Measurements from ENCODE around the gene MEIOB. TPM values are rescaled to one million over a fixed set of nuclear protein-coding genes. Genes with fewer than 3 reads are reported as not detected.
"Not testable (repeated sequence)": the region's sequence is repeated elsewhere in the genome, so short reads cannot be mapped to it uniquely, and the experiment has no call there.

Gene MEIOB
- total RNA-seq, 1 experiment from 2014 or later, result not detected

DNA sequence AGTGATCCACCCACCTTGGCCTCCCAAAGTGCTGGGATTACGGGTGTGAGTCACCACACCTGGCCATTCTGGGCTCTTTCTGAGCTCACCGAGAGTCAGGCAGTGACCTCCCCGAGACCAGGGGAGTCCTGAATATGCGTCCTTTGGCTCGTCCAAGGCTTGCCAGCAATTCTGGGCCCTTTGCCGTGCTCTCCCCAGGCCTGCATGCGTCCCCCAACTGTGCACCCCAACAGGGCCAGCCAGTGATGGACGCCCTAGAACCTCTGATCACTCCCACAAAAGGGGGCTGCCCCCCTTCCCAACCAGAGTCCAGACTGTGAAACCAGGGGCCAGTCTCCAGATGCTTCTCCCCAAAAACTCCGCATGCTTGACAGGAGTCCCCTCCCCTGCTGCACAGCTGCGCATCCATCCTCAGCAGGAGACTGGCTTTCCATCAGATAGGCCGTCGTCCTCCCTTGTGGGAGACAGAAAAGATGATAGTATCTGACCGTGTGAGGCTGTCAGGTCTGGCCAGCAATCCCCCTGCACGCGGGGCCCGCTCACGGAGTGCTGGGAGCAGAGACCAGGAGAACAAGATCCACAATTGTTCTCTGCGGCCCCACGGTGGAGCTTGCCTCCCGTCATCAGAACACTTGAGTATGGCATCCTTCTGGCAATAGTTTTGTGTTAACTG, 30.7 kb upstream of the MEIOB start:
- POLR2A ChIA-PET, result interaction anchor here (0.7 kb wide), 1 partner anchor 118 kb away, joined by 3 read pairs; no protein-coding TSS in a partner anchor
- Mint-ChIP-seq H3K9me3 (ENCODE audit: unreplicated experiment) (no peaks in the 10 kb centered on the region), H3K4me1 (ENCODE audit: insufficient read depth, unreplicated experiment) (no peaks in the 10 kb centered on the region), H3K4me3 (ENCODE audit: unreplicated experiment) (no peak overlapping the region), H3K27me3 (ENCODE audit: insufficient read depth, unreplicated experiment) (peaks cover 11% of the 10 kb centered on the region), H3K36me3 (ENCODE audit: insufficient read depth, unreplicated experiment) (peaks cover 7% of the 10 kb centered on the region), H3K27ac (ENCODE audit: low read depth, unreplicated experiment) (no peak overlapping the region)
- no peak for DNase-seq (ENCODE audit: unreplicated experiment)
- no TSS peak for BruUV-seq (replicated peaks)
- CTCF ChIA-PET, result interaction anchor here (0.6 kb wide), 1 partner anchor 63 kb away, joined by 3 read pairs; no protein-coding TSS in a partner anchor
- intact Hi-C loops (cut with micrococcal nuclease), result no loop called here
- TF ChIP-seq, protein P1, sequence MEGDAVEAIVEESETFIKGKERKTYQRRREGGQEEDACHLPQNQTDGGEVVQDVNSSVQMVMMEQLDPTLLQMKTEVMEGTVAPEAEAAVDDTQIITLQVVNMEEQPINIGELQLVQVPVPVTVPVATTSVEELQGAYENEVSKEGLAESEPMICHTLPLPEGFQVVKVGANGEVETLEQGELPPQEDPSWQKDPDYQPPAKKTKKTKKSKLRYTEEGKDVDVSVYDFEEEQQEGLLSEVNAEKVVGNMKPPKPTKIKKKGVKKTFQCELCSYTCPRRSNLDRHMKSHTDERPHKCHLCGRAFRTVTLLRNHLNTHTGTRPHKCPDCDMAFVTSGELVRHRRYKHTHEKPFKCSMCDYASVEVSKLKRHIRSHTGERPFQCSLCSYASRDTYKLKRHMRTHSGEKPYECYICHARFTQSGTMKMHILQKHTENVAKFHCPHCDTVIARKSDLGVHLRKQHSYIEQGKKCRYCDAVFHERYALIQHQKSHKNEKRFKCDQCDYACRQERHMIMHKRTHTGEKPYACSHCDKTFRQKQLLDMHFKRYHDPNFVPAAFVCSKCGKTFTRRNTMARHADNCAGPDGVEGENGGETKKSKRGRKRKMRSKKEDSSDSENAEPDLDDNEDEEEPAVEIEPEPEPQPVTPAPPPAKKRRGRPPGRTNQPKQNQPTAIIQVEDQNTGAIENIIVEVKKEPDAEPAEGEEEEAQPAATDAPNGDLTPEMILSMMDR (IDR thresholded peaks at IDR 0.05; ENCODE audit: unreplicated experiment), result no peak

DNA sequence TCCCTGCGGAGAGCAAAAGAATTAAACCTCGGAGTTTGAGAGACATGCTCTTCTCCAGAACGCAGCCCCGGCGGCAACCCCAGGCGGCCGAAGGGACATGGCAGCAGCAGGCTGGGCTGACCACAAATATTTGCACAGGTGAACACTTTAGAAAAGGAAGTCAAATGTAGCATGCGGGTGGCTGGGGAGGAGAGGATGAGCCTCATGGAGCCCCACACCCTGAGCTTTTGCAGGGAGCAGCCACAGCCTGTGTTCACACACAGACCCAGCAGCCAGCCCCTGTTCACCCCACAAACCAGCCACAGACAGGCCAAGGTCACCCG, 28.4 kb upstream of the MEIOB start:
- TF ChIP-seq, protein P1 (IDR thresholded peaks at IDR 0.05; ENCODE audit: unreplicated experiment), result no peak
- POLR2A ChIA-PET, result interaction anchor here (0.6 to 1.5 kb wide), 4 partner anchors 9 to 253 kb away, joined by 3 to 8 read pairs (median 4); no protein-coding TSS in a partner anchor

DNA sequence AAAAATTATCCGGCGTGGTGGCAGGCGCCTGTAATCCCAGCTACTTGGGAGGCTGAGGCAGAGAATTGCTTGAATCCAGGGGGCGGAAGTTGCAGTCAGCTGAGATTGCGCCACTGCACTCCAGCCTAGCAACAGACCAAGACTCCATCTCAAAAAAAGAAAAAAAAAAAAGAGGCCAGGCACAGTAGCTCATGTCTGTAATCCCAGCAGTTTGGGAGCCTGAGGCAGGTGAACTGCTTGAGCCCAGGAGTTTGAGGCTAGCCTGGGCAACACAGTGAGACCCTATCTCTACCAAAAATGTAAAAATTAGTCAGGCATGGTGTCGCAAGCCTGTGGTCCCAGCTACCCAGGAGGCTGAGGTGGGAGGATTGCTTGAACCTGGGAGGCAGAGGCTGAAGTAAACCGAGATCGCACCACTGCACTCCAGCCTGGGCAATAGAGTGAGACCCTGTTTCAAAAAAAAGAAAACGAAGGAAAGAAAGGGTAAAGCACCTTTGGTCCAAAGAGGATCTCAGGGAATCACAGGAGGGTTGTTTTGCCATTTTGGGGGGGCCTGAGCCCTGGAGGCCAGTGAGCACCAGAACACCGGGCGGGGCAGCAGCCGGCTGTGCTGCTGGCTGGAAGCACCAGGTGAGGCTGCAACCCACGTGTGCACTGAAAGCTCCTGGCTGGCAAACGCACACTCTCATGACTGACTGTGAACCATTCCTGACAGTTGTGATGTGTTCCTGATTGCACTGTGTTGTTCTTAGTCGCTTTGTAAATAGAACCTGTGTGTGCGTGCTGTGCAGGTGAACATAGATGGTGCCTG, 27.9 kb upstream of the MEIOB start:
- ChIA-PET CTCF (interaction anchor here (0.6 to 0.7 kb wide), 4 partner anchors 13 to 197 kb away, joined by 3 read pairs; no protein-coding TSS in a partner anchor), POLR2A (interaction anchor here (0.6 to 1.5 kb wide), 6 partner anchors 9 to 253 kb away, joined by 3 to 8 read pairs (median 3); partner anchors contain the start of gene RPS2)
- no TSS peak for BruUV-seq (replicated peaks)
- Mint-ChIP-seq H3K4me1 (ENCODE audit: insufficient read depth, unreplicated experiment) (no peaks in the 10 kb centered on the region), H3K36me3 (ENCODE audit: insufficient read depth, unreplicated experiment) (peaks cover 6% of the 10 kb centered on the region), H3K9me3 (ENCODE audit: unreplicated experiment) (no peaks in the 10 kb centered on the region), H3K27ac (ENCODE audit: low read depth, unreplicated experiment) (no peak overlapping the region), H3K27me3 (ENCODE audit: insufficient read depth, unreplicated experiment) (no peaks in the 10 kb centered on the region), H3K4me3 (ENCODE audit: unreplicated experiment) (no peak overlapping the region)
- intact Hi-C loops (cut with micrococcal nuclease), result no loop called here
- no peak for DNase-seq (ENCODE audit: unreplicated experiment)
- TF ChIP-seq, protein P1 (IDR thresholded peaks at IDR 0.05; ENCODE audit: unreplicated experiment), result no peak

More for the DNA sequence above, 28.4 kb upstream of the MEIOB start:
- Mint-ChIP-seq H3K4me1 (ENCODE audit: insufficient read depth, unreplicated experiment) (no peaks in the 10 kb centered on the region), H3K4me3 (ENCODE audit: unreplicated experiment) (no peak overlapping the region), H3K9me3 (ENCODE audit: unreplicated experiment) (no peaks in the 10 kb centered on the region), H3K36me3 (ENCODE audit: insufficient read depth, unreplicated experiment) (peaks cover 7% of the 10 kb centered on the region), H3K27ac (ENCODE audit: low read depth, unreplicated experiment) (no peak overlapping the region), H3K27me3 (ENCODE audit: insufficient read depth, unreplicated experiment) (no peaks in the 10 kb centered on the region)
- no peak for DNase-seq (ENCODE audit: unreplicated experiment)
- intact Hi-C loops (cut with micrococcal nuclease), result no loop called here
- no TSS peak for BruUV-seq (replicated peaks)
- CTCF ChIA-PET, result interaction anchor here (0.6 to 1.1 kb wide), 3 partner anchors 13 to 58 kb away, joined by 3 read pairs; no protein-coding TSS in a partner anchor

DNA sequence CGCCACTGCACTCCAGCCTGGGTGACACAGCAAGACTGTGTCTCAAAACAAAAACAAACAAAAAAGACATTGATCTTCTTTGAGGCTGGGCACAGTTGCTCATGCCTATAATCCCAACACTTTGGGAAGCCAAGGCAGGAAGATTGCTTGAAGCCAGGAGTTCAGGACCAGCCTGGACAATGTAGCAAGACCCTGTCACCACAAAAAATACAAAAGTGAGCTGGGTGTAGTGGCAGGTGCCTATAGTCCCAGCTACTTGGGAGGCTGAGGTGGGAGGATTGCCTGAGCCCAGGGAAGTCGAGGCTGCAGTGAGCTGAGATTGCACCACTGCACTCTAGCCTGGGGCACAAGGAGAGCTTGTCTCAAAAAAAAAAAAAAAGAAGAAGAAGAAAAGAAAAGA, 25.7 kb upstream of the MEIOB start:
- intact Hi-C loops (cut with micrococcal nuclease); H3K36me3 Mint-ChIP-seq (ENCODE audit: insufficient read depth, unreplicated experiment): not testable (repeated sequence)

More for the DNA sequence above, 25.7 kb upstream of the MEIOB start:
- not testable (repeated sequence) for H3K4me1 Mint-ChIP-seq (ENCODE audit: insufficient read depth, unreplicated experiment); H3K27me3 Mint-ChIP-seq (ENCODE audit: insufficient read depth, unreplicated experiment); DNase-seq (ENCODE audit: unreplicated experiment); BruUV-seq (replicated peaks); H3K4me3 Mint-ChIP-seq (ENCODE audit: unreplicated experiment); H3K27ac Mint-ChIP-seq (ENCODE audit: low read depth, unreplicated experiment); H3K9me3 Mint-ChIP-seq (ENCODE audit: unreplicated experiment)
- CTCF ChIA-PET, result interaction anchor here (0.6 to 0.7 kb wide), 2 partner anchors 30 to 1535 kb away, joined by 3 to 6 read pairs; no protein-coding TSS in a partner anchor
- POLR2A ChIA-PET, result interaction anchor here (0.6 to 0.9 kb wide), 2 partner anchors 27 to 325 kb away, joined by 3 read pairs; no protein-coding TSS in a partner anchor
